Heart right ventricle (tissue), 16 donors: ENCODE measurements around the gene MALT1. TPM values are rescaled to one million over a fixed set of nuclear protein-coding genes. Genes with fewer than 3 reads are reported as not detected.

ENCODE experiments used
- ATAC-seq, 8 donors: fragments of 200-7000 bp; cut with Tn5 transposase; one replicate each; pipeline ENCODE4 v1.9.1; 2020; ENCODE audit warnings: mild to moderate bottlenecking in 8 of 8, moderate library complexity in 8 of 8, moderate number of reproducible peaks in 1 of 8
- DNase-seq, 2 donors: peaks; one replicate each; pipeline ENCODE4 v3.0.0-alpha.2; 2020
- H3K27ac ChIP-seq, 10 donors: fragments of 200-600 bp; sonication (generic) in 2 of 10; one replicate each; pipeline versions ENCODE4 v1.5.0 to v1.8.0; 2020 to 2022; ENCODE audit warnings: mild to moderate bottlenecking in 3 of 10
- H3K27me3 ChIP-seq, 7 donors: fragments of 200-600 bp; one replicate each; pipeline ENCODE4 v1.8.0; 2021 to 2022; ENCODE audit warnings: mild to moderate bottlenecking in 2 of 7
- H3K36me3 ChIP-seq, 9 donors: fragments of 200-600 bp; sonication (generic) in 1 of 9; one replicate each; pipeline versions ENCODE4 v1.5.0 to v1.8.0; 2020 to 2022; ENCODE audit warnings: mild to moderate bottlenecking in 2 of 9
- H3K4me1 ChIP-seq, 9 donors: fragments of 200-600 bp; sonication (generic) in 1 of 9; one replicate each; pipeline versions ENCODE4 v1.5.0 to v1.8.0; 2020 to 2022; ENCODE audit warnings: mild to moderate bottlenecking in 4 of 9
- H3K4me3 ChIP-seq, 10 donors: fragments of 200-600 bp; sonication (generic) in 2 of 10; one replicate each; pipeline versions ENCODE4 v1.5.0 to v1.8.0; 2020 to 2022; ENCODE audit warnings: mild to moderate bottlenecking in 7 of 10, moderate library complexity in 2 of 10
- H3K9me3 ChIP-seq, 11 donors: fragments of 200-600 bp in 10 of 11; sonication (generic) in 2 of 11; one replicate each; pipeline versions ENCODE4 v1.5.0 to v1.8.0; 2013 to 2022; ENCODE audit warnings: mild to moderate bottlenecking in 2 of 11, control low read depth in 1 of 11, moderate library complexity in 1 of 11
- WGBS, 2 donors: extraction: QIAGEN DNeasy Blood & Tissue Kit; methylation state at CpG; one replicate each; pipeline ENCODE4 v1.1.7; 2013; ENCODE audit warnings: inconsistent platforms in 1 of 2; 5-methylcytosine and 5-hydroxymethylcytosine counted together
- intact Hi-C, 10 donors: fragments of 100-400 bp; cut with DNase I; formaldehyde crosslinking; loops; one replicate each; pipeline versions ENCODE4 v1.11.1 to v1.14.2; 2022
- polyA plus RNA-seq, 2 donors: library from polyadenylated mRNA; stranded (reverse); fragments of 200-250 nt; gene quantifications; one replicate each; pipeline ENCODE4 v1.2.3, GENCODE V29; 2013
- total RNA-seq, 10 donors: library from RNA; stranded (reverse); fragmentation: NEBNext Ultra II Directional in 3 of 10; extraction: Animal tissue kit (Norgen Biotek cat#: 25700) in 3 of 10; gene quantifications; one replicate each; pipeline versions ENCODE4 v1.2.1 to v1.2.4, GENCODE V29; 2021 to 2023
- TF ChIP-seq, protein P1 (sequence below), 9 donors: fragments of 200-600 bp; sonication (generic) in 2 of 9; IDR thresholded peaks; one replicate each; pipeline versions ENCODE4 v1.5.0 to v1.8.0; 2021 to 2022; ENCODE audit warnings: antibody characterized with exemption in 9 of 9, mild to moderate bottlenecking in 5 of 9, moderate library complexity in 1 of 9
- donor health status: Arrhythmogenic right ventricular cardiomyopathy.
- donor health status: ischemic (EF 13 %, LVEDD 7.1; RV severe dilation, severe dysfunction).
- donor health status: healthy with polysubstance abuse.
- donor health status: DM: no; HTN: yes; CAD: no.
- donor health status: DM: no; HTN: no; CAD: no.
- donor health status: ischemic (EF 25% LVEDD 6.9; RV normal size, moderate dysfunction).
- donor health status: ischemic (EF 25% LVEDD 5.7; RV mildly dilated, moderate dysfunction).
- donor health status: healthy.
- donor health status: DM: yes; HTN: yes; CAD: no.
- donor health status: Ischemic cardiomyopathy.
- donor health status: ischemic (EF 35%, LVEDD 5.7; RV mildly dilated, moderate dysfunction).
- donor health status: nonischemic (EF 11% LVEDD 7.7; RV severe dilation, severe dysfunction).
- donor health status: DM: yes; HTN: yes; CAD: no.
- donor health status: PGD.
- donor health status: ischemic (EF 29% LVEDD 5.4; RV normal size, mild dysfunction).
- donor health status: nonischemic (EF 23%, LVEDD 6.1; RV moderate dilation, normal function).

Gene MALT1
- total and polyA plus RNA-seq, 12 donors, result 4.4 to 20.0 (median 10.6) TPM

DNA sequence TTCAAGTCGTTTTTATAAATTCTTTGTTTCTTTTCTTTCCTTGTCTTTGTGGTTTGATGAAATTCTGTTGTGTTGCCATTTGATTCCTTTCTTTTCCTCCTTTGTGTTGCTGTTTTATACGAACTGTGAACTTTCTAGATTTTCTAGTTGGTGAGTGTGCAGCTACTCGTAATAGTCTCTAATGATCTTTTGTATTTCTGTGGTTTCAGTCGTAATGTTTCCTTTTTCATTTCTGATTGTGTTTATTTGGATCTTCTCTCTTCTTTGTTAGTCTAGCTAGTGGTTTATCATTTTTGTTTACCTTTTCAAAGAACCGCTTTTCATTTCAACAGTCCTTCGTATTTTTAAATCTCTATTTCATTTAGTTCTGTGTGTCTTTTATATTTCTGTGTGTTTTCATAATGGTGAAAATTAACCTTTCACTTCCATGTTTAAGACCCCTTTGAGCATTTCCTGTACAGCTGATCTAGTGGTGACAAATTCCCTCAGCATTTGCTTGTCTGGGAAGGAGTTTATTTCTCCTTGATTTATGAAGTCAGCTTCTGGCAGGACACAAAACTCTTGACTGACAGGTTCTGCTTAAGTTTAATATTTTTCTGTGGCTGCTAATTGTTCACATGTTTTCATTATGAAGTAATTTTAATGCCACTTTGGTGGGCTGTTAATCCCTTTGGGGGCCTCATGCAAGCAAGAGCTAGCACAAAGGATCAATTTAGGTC lies 16.2 kb upstream of the MALT1 start:
- ATAC-seq (no peak), DNase-seq (no peak)
- WGBS, 2 donors, result 93 to 94% methylated on average over 6 of the region's 6 CpGs
- H3K4me1 ChIP-seq, result peaks cover 0 to 31% (median 21%) of the 10 kb centered on the region in 9 donors
- intact Hi-C loops, result no loop called here
- H3K27me3 ChIP-seq, result no peaks in the 10 kb centered on the region
- H3K9me3 ChIP-seq, result peaks cover 0 to 13% (median 0%) of the 10 kb centered on the region in 11 donors
- H3K4me3 ChIP-seq, result no peak overlapping the region
- TF ChIP-seq, protein P1, sequence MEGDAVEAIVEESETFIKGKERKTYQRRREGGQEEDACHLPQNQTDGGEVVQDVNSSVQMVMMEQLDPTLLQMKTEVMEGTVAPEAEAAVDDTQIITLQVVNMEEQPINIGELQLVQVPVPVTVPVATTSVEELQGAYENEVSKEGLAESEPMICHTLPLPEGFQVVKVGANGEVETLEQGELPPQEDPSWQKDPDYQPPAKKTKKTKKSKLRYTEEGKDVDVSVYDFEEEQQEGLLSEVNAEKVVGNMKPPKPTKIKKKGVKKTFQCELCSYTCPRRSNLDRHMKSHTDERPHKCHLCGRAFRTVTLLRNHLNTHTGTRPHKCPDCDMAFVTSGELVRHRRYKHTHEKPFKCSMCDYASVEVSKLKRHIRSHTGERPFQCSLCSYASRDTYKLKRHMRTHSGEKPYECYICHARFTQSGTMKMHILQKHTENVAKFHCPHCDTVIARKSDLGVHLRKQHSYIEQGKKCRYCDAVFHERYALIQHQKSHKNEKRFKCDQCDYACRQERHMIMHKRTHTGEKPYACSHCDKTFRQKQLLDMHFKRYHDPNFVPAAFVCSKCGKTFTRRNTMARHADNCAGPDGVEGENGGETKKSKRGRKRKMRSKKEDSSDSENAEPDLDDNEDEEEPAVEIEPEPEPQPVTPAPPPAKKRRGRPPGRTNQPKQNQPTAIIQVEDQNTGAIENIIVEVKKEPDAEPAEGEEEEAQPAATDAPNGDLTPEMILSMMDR (IDR thresholded peaks at IDR 0.05), result no peak
- no peaks in the 10 kb centered on the region for H3K36me3 ChIP-seq
- no peak overlapping the region for H3K27ac ChIP-seq

DNA sequence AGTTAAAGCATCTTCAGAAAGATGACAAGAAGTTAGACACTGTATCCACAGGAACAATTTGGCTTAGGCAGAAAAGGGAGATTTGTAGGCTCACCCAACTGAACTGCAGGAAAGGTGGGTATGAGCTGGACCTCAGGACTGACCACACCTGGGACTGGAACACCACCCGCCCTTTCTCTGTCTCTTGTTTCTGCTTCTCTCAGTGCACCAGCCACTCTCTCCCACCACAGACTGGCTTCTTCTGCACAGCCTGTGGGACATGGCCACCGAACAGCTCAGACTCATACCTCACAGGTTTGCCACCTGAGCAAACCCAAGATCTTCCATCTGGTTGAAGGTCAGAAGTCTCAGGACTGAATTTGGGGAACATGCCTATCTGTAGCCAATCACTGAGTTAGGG lies 14.2 kb upstream of the MALT1 start:
- Histone ChIP-seq H3K36me3 (no peaks in the 10 kb centered on the region), H3K9me3 (peaks cover 0 to 13% (median 0%) of the 10 kb centered on the region in 11 donors), H3K4me1 (peaks cover 0 to 20% (median 11%) of the 10 kb centered on the region in 9 donors), H3K27ac (peak overlapping the region in 1 of 10 donors; percentile 10), H3K27me3 (no peaks in the 10 kb centered on the region), H3K4me3 (no peak overlapping the region)
- ATAC-seq (peak in 2 of 8 donors; percentile 12 to 20), DNase-seq (no peak)
- intact Hi-C loops, result no loop called here
- WGBS, 2 donors, result 98 to 100% methylated on average over 2 of the region's 2 CpGs
- TF ChIP-seq, protein P1 (IDR thresholded peaks at IDR 0.05), result no peak

DNA sequence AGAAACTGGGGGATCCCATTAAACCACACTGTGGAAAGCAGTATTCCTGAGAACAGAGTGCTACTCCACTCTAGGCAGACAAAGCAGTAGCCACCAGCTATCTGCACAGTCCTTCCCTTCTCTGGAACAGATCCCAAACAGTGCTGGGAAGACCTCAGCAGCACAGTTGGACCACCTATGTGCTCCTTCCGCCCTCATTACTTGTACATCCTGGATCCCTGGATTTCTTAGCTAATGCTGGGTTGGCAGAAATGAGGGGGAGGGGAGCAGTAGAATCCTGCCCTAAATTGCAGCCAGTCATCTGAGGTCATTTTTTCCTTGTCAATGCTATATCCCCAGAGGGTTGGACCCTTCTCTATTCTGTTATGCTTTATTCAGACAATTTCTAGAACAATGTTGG lies 13.8 kb upstream of the MALT1 start:
- Histone ChIP-seq H3K4me3 (no peak overlapping the region), H3K27ac (peak overlapping the region in 5 of 10 donors; percentile 10 to 67 (median 45)), H3K4me1 (peaks cover 0 to 20% (median 11%) of the 10 kb centered on the region in 9 donors), H3K36me3 (no peaks in the 10 kb centered on the region), H3K27me3 (no peaks in the 10 kb centered on the region), H3K9me3 (peaks cover 0 to 13% (median 0%) of the 10 kb centered on the region in 11 donors)
- ATAC-seq, result peak in 7 of 8 donors; percentile 21 to 64 (median 38)
- intact Hi-C loops, result no loop called here
- 74 to 77% methylated on average over 1 of the region's 1 CpG for WGBS, 2 donors
- TF ChIP-seq, protein P1 (IDR thresholded peaks at IDR 0.05), result no peak
- DNase-seq, result no peak

DNA sequence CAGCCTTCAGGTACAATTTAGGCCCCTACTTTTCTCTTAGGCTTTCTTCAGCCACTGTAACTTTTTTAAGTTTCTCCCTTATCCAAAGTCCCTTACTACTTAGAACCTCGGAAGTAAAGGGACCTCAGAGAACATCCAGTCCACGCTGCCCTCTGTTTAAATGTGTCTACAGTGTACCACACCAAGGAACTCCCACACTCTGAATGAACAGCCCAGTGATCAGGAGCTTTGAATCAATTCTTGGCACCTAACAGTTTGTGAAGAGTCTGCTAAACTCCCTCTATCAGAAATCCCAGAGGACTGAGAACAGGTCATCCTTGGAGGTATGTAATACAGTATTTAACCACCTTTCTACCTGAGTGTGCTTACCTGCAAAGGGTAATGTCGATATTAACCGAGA lies 11.6 kb upstream of the MALT1 start:
- Histone ChIP-seq H3K27ac (no peak overlapping the region), H3K4me3 (no peak overlapping the region), H3K27me3 (no peaks in the 10 kb centered on the region), H3K4me1 (peaks cover 0 to 20% (median 11%) of the 10 kb centered on the region in 9 donors), H3K9me3 (peaks cover 0 to 11% (median 0%) of the 10 kb centered on the region in 11 donors), H3K36me3 (no peaks in the 10 kb centered on the region)
- TF ChIP-seq, protein P1 (IDR thresholded peaks at IDR 0.05), result no peak
- intact Hi-C loops, result loop anchor here in 2 of 10 donors (5.0 to 10.0 kb wide), 2 partner anchors 125 to 132 kb away; no protein-coding TSS in a partner anchor
- no peak for ATAC-seq
- 96 to 97% methylated on average over 4 of the region's 4 CpGs for whole genome bisulfite sequencing, 2 donors
- no peak for DNase-seq
